GM23338 (cell line): ENCODE data around the gene CCL14. TPM values are rescaled to one million over a fixed set of nuclear protein-coding genes. Genes with fewer than 3 reads are reported as not detected.

Experiments
- ATAC-seq: fragments of 200-7000 bp; cut with Tn5 transposase; 3 replicates; pipeline ENCODE4 v1.9.1; 2020
- DNase-seq: peaks from one replicate; pipeline ENCODE4 v3.0.0-alpha.2; 2015; ENCODE audit warnings: low spot score
- H2AFZ ChIP-seq: fragments of 200-600 bp; sonication (generic); 2 replicates; pipeline ENCODE4 v1.8.0; 2016; ENCODE audit warnings: antibody characterized with exemption, mild to moderate bottlenecking, moderate library complexity
- H3F3A ChIP-seq: fragments of 200-600 bp; sonication (generic); replicated peaks from 2 replicates; pipeline ENCODE4 v1.8.0; 2017; ENCODE audit warnings: antibody characterized with exemption, mixed run types, low read depth
- H3K27ac ChIP-seq: fragments of 200-600 bp; sonication (generic); 2 replicates; pipeline ENCODE4 v1.6.1; 2016; ENCODE audit warnings: low read depth
- H3K27me3 ChIP-seq: fragments of 200-600 bp; sonication (generic); 2 replicates; pipeline ENCODE4 v1.8.0; 2016; ENCODE audit warnings: mild to moderate bottlenecking, mixed run types, moderate library complexity; ENCODE audit not compliant: insufficient read depth
- H3K36me3 ChIP-seq: fragments of 200-600 bp; sonication (generic); 2 replicates; pipeline ENCODE4 v1.8.0; 2016; ENCODE audit warnings: mild to moderate bottlenecking; ENCODE audit not compliant: insufficient read depth
- H3K4me1 ChIP-seq: fragments of 200-600 bp; sonication (generic); 2 replicates; pipeline ENCODE4 v1.8.0; 2016; ENCODE audit warnings: mild to moderate bottlenecking, moderate library complexity; ENCODE audit not compliant: insufficient read depth
- H3K4me2 ChIP-seq: fragments of 200-600 bp; sonication (generic); 2 replicates; pipeline ENCODE4 v1.7.1; 2017; ENCODE audit warnings: mixed run types
- H3K4me3 ChIP-seq: fragments of 200-600 bp; sonication (generic); 2 replicates; pipeline ENCODE4 v1.6.1; 2016; ENCODE audit warnings: mixed run types
- H3K79me2 ChIP-seq: fragments of 200-600 bp; sonication (generic); replicated peaks from 2 replicates; pipeline ENCODE4 v1.8.0; 2017; ENCODE audit warnings: mild to moderate bottlenecking; ENCODE audit not compliant: insufficient read depth
- H3K9me2 ChIP-seq: fragments of 200-600 bp; sonication (generic); 2 replicates; pipeline ENCODE4 v1.8.0; 2017; ENCODE audit not compliant: insufficient read depth
- H4K20me1 ChIP-seq: fragments of 200-600 bp; sonication (generic); replicated peaks from 2 replicates; pipeline ENCODE4 v1.8.0; 2017; ENCODE audit warnings: mild to moderate bottlenecking; ENCODE audit not compliant: insufficient read depth
- H3K27ac Mint-ChIP-seq: 2 replicates; pipeline ENCODE4 v1.8.0; 2020; ENCODE audit warnings: inconsistent platforms, mild to moderate bottlenecking, moderate library complexity, mixed read lengths
- H3K27me3 Mint-ChIP-seq: 3 replicates; pipeline ENCODE4 v1.8.0; 2022; ENCODE audit warnings: low read depth, mild to moderate bottlenecking, moderate library complexity, mixed read lengths, inconsistent platforms; ENCODE audit not compliant: insufficient read depth, poor library complexity
- H3K36me3 Mint-ChIP-seq: 3 replicates; pipeline ENCODE4 v1.8.0; 2021; ENCODE audit warnings: low read depth, mild to moderate bottlenecking, inconsistent platforms, moderate library complexity, mixed read lengths
- H3K4me1 Mint-ChIP-seq: 3 replicates; pipeline ENCODE4 v1.8.0; 2020; ENCODE audit warnings: mild to moderate bottlenecking, inconsistent platforms, mixed read lengths
- H3K4me3 Mint-ChIP-seq: 3 replicates; pipeline ENCODE4 v1.8.0; 2021; ENCODE audit warnings: moderate library complexity, mild to moderate bottlenecking, inconsistent platforms, mixed read lengths
- H3K9me3 Mint-ChIP-seq: 3 replicates; pipeline ENCODE4 v1.8.0; 2020; ENCODE audit warnings: moderate library complexity, mild to moderate bottlenecking, inconsistent platforms, mixed read lengths
- CREB1 ChIP-seq: fragments of 250-450 bp; sonication (Bioruptor Pico); IDR thresholded peaks from 2 replicates; pipeline ENCODE4 v1.5.0; 2020; ENCODE audit warnings: low read depth, mild to moderate bottlenecking, moderate library complexity
- EZH2 ChIP-seq: fragments of 200-600 bp; sonication (generic); IDR thresholded peaks from one replicate; pipeline ENCODE4 v1.8.0; 2017; ENCODE audit warnings: antibody characterized with exemption, mild to moderate bottlenecking, low read depth; ENCODE audit not compliant: unreplicated experiment
- EZH2phosphoT487 ChIP-seq: fragments of 200-600 bp; sonication (generic); IDR thresholded peaks from one replicate; pipeline ENCODE4 v1.8.1; 2018; ENCODE audit warnings: antibody characterized with exemption; ENCODE audit not compliant: unreplicated experiment
- JUNB ChIP-seq: IDR thresholded peaks from one replicate; pipeline ENCODE4 v1.6.1; 2016; ENCODE audit warnings: antibody characterized with exemption; ENCODE audit not compliant: unreplicated experiment
- POLR2AphosphoS5 ChIP-seq: IDR thresholded peaks from 2 replicates; pipeline ENCODE4 v1.6.1; 2016; ENCODE audit warnings: antibody characterized with exemption, low read depth
- STAT1 ChIP-seq: IDR thresholded peaks from one replicate; pipeline ENCODE4 v1.6.1; 2016; ENCODE audit warnings: antibody characterized with exemption; ENCODE audit not compliant: unreplicated experiment
- ZNF114 ChIP-seq: fragments of 250-450 bp; sonication (Bioruptor Pico); IDR thresholded peaks from 2 replicates; pipeline ENCODE4 v1.5.0; 2020; ENCODE audit warnings: mild to moderate bottlenecking, moderate library complexity
- ZNF462 ChIP-seq: fragments of 250-450 bp; sonication (Bioruptor Pico); IDR thresholded peaks from 2 replicates; pipeline ENCODE4 v1.5.0; 2020; ENCODE audit warnings: mild to moderate bottlenecking, moderate library complexity
- polyA plus RNA-seq: library from polyadenylated mRNA; unstranded; fragments of >200 nt; fragmentation: Nextera tagmentation; extraction: Ambion mirVana; gene quantifications from 2 replicates; pipeline ENCODE4 v1.2.1, GENCODE V29; 2016
- total RNA-seq: library from RNA; depleted of rRNA; stranded (reverse); fragments of >200 nt; shearing (Covaris generic); gene quantifications from 2 replicates; pipeline ENCODE4 v1.2.3, GENCODE V29; 2014
- TF ChIP-seq, protein P1 (sequence below): IDR thresholded peaks from one replicate; pipeline ENCODE4 v1.6.1; 2018; ENCODE audit warnings: antibody characterized with exemption; ENCODE audit not compliant: unreplicated experiment

The CCL14 gene
- total and polyA plus RNA-seq, 2 experiments from 2014 or later = not detected

DNA sequence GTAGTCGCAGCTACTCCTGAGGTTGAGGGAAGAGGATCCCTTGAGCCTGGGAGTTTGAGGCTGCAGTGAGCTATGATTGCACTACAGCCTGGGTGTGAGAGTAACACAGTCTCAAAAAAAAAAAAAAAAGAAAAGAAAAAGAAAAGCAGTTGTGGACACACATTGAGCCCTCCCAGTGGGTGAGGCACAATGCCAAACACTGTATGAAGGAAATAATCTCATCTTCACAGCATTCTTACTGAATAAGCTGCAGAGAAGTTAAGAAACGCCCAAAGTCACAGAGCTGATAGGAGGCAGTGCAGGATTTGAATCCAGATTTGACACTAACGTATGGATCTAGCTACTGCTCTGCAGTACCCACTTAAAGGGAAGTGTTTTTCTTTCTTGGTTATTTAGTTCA is 37.1 kb downstream of the CCL14 start:
- Histone ChIP-seq H3K27ac (no peak overlapping the region), H3F3A (no peaks in the 10 kb centered on the region), H3K9me2 (peaks cover 4% of the 10 kb centered on the region; the same call in 1 of the 2 replicates), H2AFZ (peak overlapping the region; percentile 63), H3K4me2 (no peak overlapping the region), H3K79me2 (no peaks in the 10 kb centered on the region), H3K27me3 (no peaks in the 10 kb centered on the region), H3K36me3 (no peaks in the 10 kb centered on the region), H3K4me1 (peaks cover 11% of the 10 kb centered on the region), H4K20me1 (no peaks in the 10 kb centered on the region), H3K4me3 (no peak overlapping the region)
- TF ChIP-seq ZNF114 = no peak
- no peak for TF ChIP-seq ZNF462 (CRISPR knock-in tag)
- TF ChIP-seq JUNB = no peak
- TF ChIP-seq, protein P1, sequence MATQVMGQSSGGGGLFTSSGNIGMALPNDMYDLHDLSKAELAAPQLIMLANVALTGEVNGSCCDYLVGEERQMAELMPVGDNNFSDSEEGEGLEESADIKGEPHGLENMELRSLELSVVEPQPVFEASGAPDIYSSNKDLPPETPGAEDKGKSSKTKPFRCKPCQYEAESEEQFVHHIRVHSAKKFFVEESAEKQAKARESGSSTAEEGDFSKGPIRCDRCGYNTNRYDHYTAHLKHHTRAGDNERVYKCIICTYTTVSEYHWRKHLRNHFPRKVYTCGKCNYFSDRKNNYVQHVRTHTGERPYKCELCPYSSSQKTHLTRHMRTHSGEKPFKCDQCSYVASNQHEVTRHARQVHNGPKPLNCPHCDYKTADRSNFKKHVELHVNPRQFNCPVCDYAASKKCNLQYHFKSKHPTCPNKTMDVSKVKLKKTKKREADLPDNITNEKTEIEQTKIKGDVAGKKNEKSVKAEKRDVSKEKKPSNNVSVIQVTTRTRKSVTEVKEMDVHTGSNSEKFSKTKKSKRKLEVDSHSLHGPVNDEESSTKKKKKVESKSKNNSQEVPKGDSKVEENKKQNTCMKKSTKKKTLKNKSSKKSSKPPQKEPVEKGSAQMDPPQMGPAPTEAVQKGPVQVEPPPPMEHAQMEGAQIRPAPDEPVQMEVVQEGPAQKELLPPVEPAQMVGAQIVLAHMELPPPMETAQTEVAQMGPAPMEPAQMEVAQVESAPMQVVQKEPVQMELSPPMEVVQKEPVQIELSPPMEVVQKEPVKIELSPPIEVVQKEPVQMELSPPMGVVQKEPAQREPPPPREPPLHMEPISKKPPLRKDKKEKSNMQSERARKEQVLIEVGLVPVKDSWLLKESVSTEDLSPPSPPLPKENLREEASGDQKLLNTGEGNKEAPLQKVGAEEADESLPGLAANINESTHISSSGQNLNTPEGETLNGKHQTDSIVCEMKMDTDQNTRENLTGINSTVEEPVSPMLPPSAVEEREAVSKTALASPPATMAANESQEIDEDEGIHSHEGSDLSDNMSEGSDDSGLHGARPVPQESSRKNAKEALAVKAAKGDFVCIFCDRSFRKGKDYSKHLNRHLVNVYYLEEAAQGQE = no peak
- no peak for TF ChIP-seq EZH2phosphoT487
- TF ChIP-seq EZH2 = no peak
- TF ChIP-seq CREB1 = no peak
- no peak for TF ChIP-seq STAT1
- TF ChIP-seq POLR2AphosphoS5 = no peak
- no peaks in the 10 kb centered on the region for H3K9me3 Mint-ChIP-seq
- H3K36me3 Mint-ChIP-seq = no peaks in the 10 kb centered on the region
- H3K27me3 Mint-ChIP-seq = no peaks in the 10 kb centered on the region
- ATAC-seq = no peak
- DNase-seq = no peak
- no peak overlapping the region for H3K4me3 Mint-ChIP-seq
- no peak overlapping the region for H3K27ac Mint-ChIP-seq
- peaks cover 12% of the 10 kb centered on the region; the same call in 2 of the 3 replicates for H3K4me1 Mint-ChIP-seq
